Measurements from ENCODE around the gene TP53I11. TPM values are rescaled to one million over a fixed set of nuclear protein-coding genes. Genes with fewer than 3 reads are reported as not detected.

The TP53I11 gene
- total and polyA plus RNA-seq, 2 experiments from 2014 or later: 23.5 to 43.9 TPM

DNA sequence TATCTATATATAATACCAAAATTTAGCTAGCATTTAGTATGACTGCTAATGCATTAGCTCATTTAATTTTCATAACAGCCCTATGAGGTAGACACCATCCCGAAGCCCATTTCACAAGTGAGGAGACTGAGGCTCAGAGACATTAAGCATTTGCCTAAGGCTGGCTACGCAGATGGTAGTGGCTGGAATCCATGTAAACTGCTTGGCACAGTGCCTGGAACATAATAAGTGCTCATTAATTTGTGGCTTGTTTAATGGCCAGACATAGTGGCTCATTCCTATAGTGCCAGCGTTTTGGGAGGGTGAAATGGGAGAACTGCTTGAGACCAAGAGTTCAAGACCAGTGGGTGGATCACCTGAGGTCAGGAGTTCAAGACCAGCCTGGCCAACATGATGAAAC, 17.8 kb upstream of the TP53I11 start:
- DNase-seq (ENCODE audit: low spot score) (no peak), ATAC-seq (no peak)
- TF ChIP-seq EZH2 (IDR thresholded peaks at IDR 0.05; ENCODE audit: low read depth, unreplicated experiment): no peak
- TF ChIP-seq POLR2AphosphoS5 (IDR thresholded peaks at IDR 0.05; ENCODE audit: low read depth): no peak
- TF ChIP-seq ZNF462 (CRISPR knock-in tag; IDR thresholded peaks at IDR 0.05): no peak
- TF ChIP-seq, protein P1, sequence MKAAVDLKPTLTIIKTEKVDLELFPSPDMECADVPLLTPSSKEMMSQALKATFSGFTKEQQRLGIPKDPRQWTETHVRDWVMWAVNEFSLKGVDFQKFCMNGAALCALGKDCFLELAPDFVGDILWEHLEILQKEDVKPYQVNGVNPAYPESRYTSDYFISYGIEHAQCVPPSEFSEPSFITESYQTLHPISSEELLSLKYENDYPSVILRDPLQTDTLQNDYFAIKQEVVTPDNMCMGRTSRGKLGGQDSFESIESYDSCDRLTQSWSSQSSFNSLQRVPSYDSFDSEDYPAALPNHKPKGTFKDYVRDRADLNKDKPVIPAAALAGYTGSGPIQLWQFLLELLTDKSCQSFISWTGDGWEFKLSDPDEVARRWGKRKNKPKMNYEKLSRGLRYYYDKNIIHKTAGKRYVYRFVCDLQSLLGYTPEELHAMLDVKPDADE (IDR thresholded peaks at IDR 0.05): no peak
- no peak for TF ChIP-seq REST (IDR thresholded peaks at IDR 0.05; ENCODE audit: unreplicated experiment)
- no peak for TF ChIP-seq CREB1 (CRISPR knock-in tag; IDR thresholded peaks at IDR 0.05; ENCODE audit: low read depth)
- TF ChIP-seq ZNF114 (CRISPR knock-in tag; IDR thresholded peaks at IDR 0.05): no peak
- TF ChIP-seq JUNB (IDR thresholded peaks at IDR 0.05; ENCODE audit: unreplicated experiment): no peak
- TF ChIP-seq EZH2phosphoT487 (IDR thresholded peaks at IDR 0.05; ENCODE audit: unreplicated experiment): no peak
- no peak for TF ChIP-seq NANOG (IDR thresholded peaks at IDR 0.05; ENCODE audit: borderline replicate concordance)
- TF ChIP-seq STAT1 (IDR thresholded peaks at IDR 0.05; ENCODE audit: unreplicated experiment): no peak
- no peak for TF ChIP-seq ZNF331 (CRISPR knock-in tag; IDR thresholded peaks at IDR 0.05; ENCODE audit: low read depth)
- H3K27ac ChIP-seq (ENCODE audit: low read depth): no peak overlapping the region
- peaks cover 11% of the 10 kb centered on the region for H3K27me3 Mint-ChIP-seq (ENCODE audit: insufficient read depth, low read depth, poor library complexity)
- no peaks in the 10 kb centered on the region for H3K36me3 Mint-ChIP-seq (ENCODE audit: low read depth)
- no peak overlapping the region for H3K27ac Mint-ChIP-seq
- no peaks in the 10 kb centered on the region for H3K9me3 Mint-ChIP-seq
- H3K4me1 Mint-ChIP-seq: peaks cover 15% of the 10 kb centered on the region
- H3K4me1 ChIP-seq (ENCODE audit: insufficient read depth): peaks cover 21% of the 10 kb centered on the region; the same call in 1 of the 2 replicates
- no peak overlapping the region for H3K4me2 ChIP-seq
- H3K9me2 ChIP-seq (ENCODE audit: insufficient read depth): no peaks in the 10 kb centered on the region
- no peak overlapping the region for H3K4me3 Mint-ChIP-seq
- H2AFZ ChIP-seq: no peak overlapping the region
- H4K20me1 ChIP-seq (replicated peaks; ENCODE audit: insufficient read depth): no peaks in the 10 kb centered on the region
- H3K36me3 ChIP-seq (ENCODE audit: insufficient read depth): no peaks in the 10 kb centered on the region
- H3K27me3 ChIP-seq (ENCODE audit: insufficient read depth): no peaks in the 10 kb centered on the region
- H3K4me3 ChIP-seq: no peak overlapping the region
- peaks cover 8% of the 10 kb centered on the region for H3F3A ChIP-seq (replicated peaks; ENCODE audit: low read depth)
- H3K79me2 ChIP-seq (replicated peaks; ENCODE audit: insufficient read depth): no peaks in the 10 kb centered on the region

All from GM23338 (cell line).